GM18511 (cell line): ENCODE measurements around the gene ARL14EP.

ENCODE experiments used
- ATAC-seq: cut with Tn5 transposase; IDR thresholded peaks from one replicate; pipeline ENCODE4 v1.9.1; 2021; ENCODE audit warnings: mild to moderate bottlenecking, moderate library complexity; ENCODE audit not compliant: unreplicated experiment

Gene ARL14EP

GRCh38 chr11:30368394-30368793 is 45.5 kb downstream of the ARL14EP start:
- no peak for ATAC-seq

GRCh38 chr11:30370164-30370563 is 47.3 kb downstream of the ARL14EP start:
- no peak for ATAC-seq

DNA sequence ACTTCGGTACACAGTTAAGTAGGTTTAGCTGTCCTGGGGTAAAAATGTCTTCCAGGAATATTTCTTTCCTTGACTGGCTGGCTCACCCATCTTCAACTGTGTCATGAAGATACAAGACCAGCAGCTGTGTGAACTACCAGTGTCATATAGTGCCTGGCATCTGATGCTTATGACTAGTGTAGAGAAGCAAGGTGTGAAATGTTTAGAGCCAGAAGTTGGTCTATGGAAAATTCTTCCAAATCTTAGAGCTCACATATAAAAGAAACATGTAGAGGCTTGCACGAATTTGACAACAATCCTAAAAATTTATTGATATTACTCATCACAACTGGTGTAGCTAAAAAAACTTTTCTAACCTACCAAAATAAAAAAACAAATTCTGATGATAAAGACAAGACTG is 54.4 kb downstream of the ARL14EP start:
- ATAC-seq, result no peak

DNA sequence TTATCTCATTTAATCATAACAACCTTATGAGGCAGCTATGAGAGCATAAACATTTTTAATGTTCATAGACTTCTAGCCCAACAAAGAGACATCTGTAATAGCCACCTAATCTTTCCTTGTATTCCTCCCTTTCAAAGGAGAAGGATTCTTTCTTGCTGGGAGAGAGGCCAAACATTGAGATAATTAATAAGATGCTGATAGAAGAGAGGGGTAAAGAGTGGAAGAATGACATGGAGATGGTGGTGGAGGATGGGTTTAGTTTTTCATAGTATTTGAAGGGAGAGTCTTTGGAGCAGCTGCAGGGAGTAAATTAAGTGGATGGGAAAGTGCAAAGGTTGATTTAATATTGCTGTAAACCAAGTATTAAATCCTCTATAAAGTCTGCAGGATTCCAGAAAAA is 57.9 kb downstream of the ARL14EP start:
- no peak for ATAC-seq

DNA sequence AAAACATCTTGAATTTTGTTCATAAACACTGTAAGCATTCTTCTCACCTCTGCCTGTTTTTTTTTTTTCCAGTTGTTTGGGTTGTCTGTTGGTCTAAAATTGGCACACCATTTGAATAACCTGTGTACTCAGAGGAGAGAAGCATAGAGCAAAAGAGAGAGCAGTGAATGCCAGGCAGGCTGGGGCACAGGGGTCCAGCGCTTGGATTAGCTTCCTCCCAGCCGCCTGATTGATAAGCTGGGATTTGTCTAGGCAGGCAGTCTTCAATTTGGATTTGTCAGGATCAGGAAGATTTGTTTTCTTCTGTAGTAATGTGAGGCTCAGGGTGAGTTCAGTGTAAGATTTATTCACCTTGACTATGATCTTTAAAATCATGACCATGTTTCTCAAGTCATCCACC is 59.0 kb downstream of the ARL14EP start:
- ATAC-seq, result no peak
